HepG2 (cell line): Measurements from ENCODE around the gene AK3. TPM values are rescaled to one million over a fixed set of nuclear protein-coding genes. Genes with fewer than 3 reads are reported as not detected.

Experiments
- CHD2 ChIP-seq: IDR thresholded peaks from 2 replicates; pipeline ENCODE4 v1.6.1; 2011; ENCODE audit warnings: low read depth, low read length, improper control_type of control experiment
- ETV5 ChIP-seq: IDR thresholded peaks from 2 replicates; pipeline ENCODE4 v1.6.1; 2018; ENCODE audit warnings: missing biosample characterization, missing genetic modification reagents, inconsistent platforms, borderline replicate concordance
- HNRNPUL1 ChIP-seq: fragments of 200-400 bp; formaldehyde crosslinking; IDR thresholded peaks from 2 replicates; pipeline ENCODE4 v1.6.1; 2017; ENCODE audit warnings: low read depth, mild to moderate bottlenecking, low read length, moderate library complexity
- JUNB ChIP-seq: sonication (generic); formaldehyde crosslinking; IDR thresholded peaks from 2 replicates; pipeline ENCODE4 v1.8.0; 2022; ENCODE audit warnings: missing genetic modification reagents, mild to moderate bottlenecking, borderline replicate concordance
- JUND ChIP-seq: sonication (generic); formaldehyde crosslinking; IDR thresholded peaks from 2 replicates; pipeline ENCODE4 v1.8.0; 2022; ENCODE audit warnings: mild to moderate bottlenecking, missing genetic modification reagents
- REL ChIP-seq: sonication (generic); formaldehyde crosslinking; conservative IDR thresholded peaks from 2 replicates; pipeline ENCODE4 v1.8.0; 2022; ENCODE audit warnings: mild to moderate bottlenecking, missing genetic modification reagents, moderate library complexity
- TBP ChIP-seq: sonication (generic); formaldehyde crosslinking; IDR thresholded peaks from 2 replicates; pipeline ENCODE4 v1.5.0; 2020; ENCODE audit warnings: missing genetic modification reagents
- ZNF329 ChIP-seq: sonication (generic); formaldehyde crosslinking; IDR thresholded peaks from 2 replicates; pipeline ENCODE4 v1.9.0; 2021; ENCODE audit warnings: low read depth, mild to moderate bottlenecking, missing genetic modification reagents
- ZNF562 ChIP-seq: sonication (generic); formaldehyde crosslinking; IDR thresholded peaks from 2 replicates; pipeline ENCODE4 v1.8.0; 2022; ENCODE audit warnings: missing genetic modification reagents, borderline replicate concordance
- polyA plus RNA-seq, 8 experiments: library from polyadenylated mRNA; depleted of rRNA in 3 of 8; stranded (reverse) in 7 of 8; unstranded in 1 of 8; fragments of >200 nt; fragmentation: Illumina TruSeq in 4 of 8; extraction: Trizol in 4 of 8; gene quantifications; 2 replicates each; pipeline versions ENCODE4 v1.2.1 to v1.2.3, GENCODE V29; 2011 to 2016; ENCODE audit warnings: low read depth in 4 of 8, missing spikeins in 1 of 8, mixed read lengths in 1 of 8; ENCODE audit not compliant: insufficient read depth in 1 of 8
- total RNA-seq, 5 experiments: library from RNA; depleted of rRNA; stranded (reverse); fragments of >200 nt; fragmentation: Illumina TruSeq; extraction: Trizol; gene quantifications; 2 replicates each; pipeline ENCODE4 v1.2.3, GENCODE V29; 2016; ENCODE audit warnings: low read depth in 1 of 5
- TF ChIP-seq, protein P1 (sequence below): fragments of 450-650 bp; IDR thresholded peaks from 2 replicates; pipeline ENCODE4 v1.6.1; 2017; ENCODE audit warnings: mild to moderate bottlenecking
- TF ChIP-seq, protein P2 (sequence below): sonication (generic); formaldehyde crosslinking; IDR thresholded peaks from 2 replicates; pipeline ENCODE4 v1.4.0; 2020; ENCODE audit warnings: missing genetic modification reagents
- TF ChIP-seq, protein P3 (sequence below): sonication (generic); formaldehyde crosslinking; IDR thresholded peaks from 2 replicates; pipeline ENCODE4 v1.4.0; 2020; ENCODE audit warnings: mild to moderate bottlenecking, missing genetic modification reagents
- TF ChIP-seq, protein P4 (sequence below): sonication (generic); formaldehyde crosslinking; conservative IDR thresholded peaks from 2 replicates; pipeline ENCODE4 v1.5.0; 2020; ENCODE audit warnings: missing genetic modification reagents
- TF ChIP-seq, protein P5 (sequence below): IDR thresholded peaks from 2 replicates; pipeline ENCODE4 v1.6.1; 2016; ENCODE audit warnings: mild to moderate bottlenecking
- TF ChIP-seq, protein P6 (sequence below): sonication (generic); formaldehyde crosslinking; IDR thresholded peaks from 2 replicates; pipeline ENCODE4 v1.4.0; 2020; ENCODE audit warnings: missing genetic modification reagents

AK3 gene
- total and polyA plus RNA-seq, 2 of the 13 experiments (the other 11 are each of a cell fraction or from before 2014, with no cell fraction given), result 76.8 to 109 TPM

DNA sequence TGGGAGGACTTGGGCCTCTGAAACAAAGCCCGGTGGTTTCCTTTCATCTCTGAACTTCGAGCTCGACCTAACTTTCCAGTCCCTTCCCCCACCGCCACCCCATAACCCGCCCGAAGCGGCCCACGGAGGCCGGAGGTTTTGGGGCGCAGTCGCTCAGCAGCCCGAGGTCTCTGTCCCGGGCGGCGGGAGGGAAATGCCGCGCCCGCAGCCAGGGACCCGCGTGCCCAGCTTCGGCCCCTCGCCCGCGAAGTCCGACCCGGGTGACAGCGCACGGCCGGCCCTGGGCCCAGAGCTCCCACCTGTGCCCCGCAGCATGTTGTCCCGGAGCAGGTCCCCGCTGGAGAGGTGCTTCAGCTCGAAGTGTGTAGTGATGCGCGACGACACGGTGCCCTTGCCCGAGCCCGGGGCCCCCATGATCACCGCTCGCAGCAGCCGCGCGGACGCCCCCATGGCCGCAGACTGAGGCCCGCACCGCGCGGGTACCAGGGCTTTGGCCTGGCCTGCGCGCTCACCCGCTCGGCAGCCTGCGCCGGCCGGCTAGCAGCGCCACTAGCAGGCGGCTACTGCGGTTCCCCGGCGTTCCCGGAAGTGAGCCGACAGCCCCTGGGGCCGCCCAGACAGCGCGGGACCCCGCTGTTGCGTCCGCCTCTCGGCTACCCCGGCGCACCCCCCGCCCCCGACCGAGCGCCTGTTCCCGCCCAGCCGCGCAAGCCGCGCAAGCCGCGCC, at the start of gene AK3 (continued):
- no peak for TF ChIP-seq HNRNPUL1
- TF ChIP-seq, protein P1, sequence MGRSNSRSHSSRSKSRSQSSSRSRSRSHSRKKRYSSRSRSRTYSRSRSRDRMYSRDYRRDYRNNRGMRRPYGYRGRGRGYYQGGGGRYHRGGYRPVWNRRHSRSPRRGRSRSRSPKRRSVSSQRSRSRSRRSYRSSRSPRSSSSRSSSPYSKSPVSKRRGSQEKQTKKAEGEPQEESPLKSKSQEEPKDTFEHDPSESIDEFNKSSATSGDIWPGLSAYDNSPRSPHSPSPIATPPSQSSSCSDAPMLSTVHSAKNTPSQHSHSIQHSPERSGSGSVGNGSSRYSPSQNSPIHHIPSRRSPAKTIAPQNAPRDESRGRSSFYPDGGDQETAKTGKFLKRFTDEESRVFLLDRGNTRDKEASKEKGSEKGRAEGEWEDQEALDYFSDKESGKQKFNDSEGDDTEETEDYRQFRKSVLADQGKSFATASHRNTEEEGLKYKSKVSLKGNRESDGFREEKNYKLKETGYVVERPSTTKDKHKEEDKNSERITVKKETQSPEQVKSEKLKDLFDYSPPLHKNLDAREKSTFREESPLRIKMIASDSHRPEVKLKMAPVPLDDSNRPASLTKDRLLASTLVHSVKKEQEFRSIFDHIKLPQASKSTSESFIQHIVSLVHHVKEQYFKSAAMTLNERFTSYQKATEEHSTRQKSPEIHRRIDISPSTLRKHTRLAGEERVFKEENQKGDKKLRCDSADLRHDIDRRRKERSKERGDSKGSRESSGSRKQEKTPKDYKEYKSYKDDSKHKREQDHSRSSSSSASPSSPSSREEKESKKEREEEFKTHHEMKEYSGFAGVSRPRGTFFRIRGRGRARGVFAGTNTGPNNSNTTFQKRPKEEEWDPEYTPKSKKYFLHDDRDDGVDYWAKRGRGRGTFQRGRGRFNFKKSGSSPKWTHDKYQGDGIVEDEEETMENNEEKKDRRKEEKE, result no peak
- peak; percentile 75 for TF ChIP-seq REL (CRISPR knock-in tag)
- TF ChIP-seq ETV5 (CRISPR knock-in tag), result peak; percentile 80
- TF ChIP-seq JUNB (CRISPR knock-in tag), result peak; percentile 51; the same call in 1 of the 2 replicates
- no peak for TF ChIP-seq JUND
- TF ChIP-seq ZNF562 (CRISPR knock-in tag), result no peak
- 0 out of 2 replicates have a peak, but pooled peaks have one; percentile 26 for TF ChIP-seq ZNF329 (CRISPR knock-in tag)
- TF ChIP-seq, protein P2, sequence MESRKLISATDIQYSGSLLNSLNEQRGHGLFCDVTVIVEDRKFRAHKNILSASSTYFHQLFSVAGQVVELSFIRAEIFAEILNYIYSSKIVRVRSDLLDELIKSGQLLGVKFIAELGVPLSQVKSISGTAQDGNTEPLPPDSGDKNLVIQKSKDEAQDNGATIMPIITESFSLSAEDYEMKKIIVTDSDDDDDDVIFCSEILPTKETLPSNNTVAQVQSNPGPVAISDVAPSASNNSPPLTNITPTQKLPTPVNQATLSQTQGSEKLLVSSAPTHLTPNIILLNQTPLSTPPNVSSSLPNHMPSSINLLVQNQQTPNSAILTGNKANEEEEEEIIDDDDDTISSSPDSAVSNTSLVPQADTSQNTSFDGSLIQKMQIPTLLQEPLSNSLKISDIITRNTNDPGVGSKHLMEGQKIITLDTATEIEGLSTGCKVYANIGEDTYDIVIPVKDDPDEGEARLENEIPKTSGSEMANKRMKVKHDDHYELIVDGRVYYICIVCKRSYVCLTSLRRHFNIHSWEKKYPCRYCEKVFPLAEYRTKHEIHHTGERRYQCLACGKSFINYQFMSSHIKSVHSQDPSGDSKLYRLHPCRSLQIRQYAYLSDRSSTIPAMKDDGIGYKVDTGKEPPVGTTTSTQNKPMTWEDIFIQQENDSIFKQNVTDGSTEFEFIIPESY (CRISPR knock-in tag), result peak; percentile 6; the same call in 1 of the 2 replicates
- TF ChIP-seq, protein P3, sequence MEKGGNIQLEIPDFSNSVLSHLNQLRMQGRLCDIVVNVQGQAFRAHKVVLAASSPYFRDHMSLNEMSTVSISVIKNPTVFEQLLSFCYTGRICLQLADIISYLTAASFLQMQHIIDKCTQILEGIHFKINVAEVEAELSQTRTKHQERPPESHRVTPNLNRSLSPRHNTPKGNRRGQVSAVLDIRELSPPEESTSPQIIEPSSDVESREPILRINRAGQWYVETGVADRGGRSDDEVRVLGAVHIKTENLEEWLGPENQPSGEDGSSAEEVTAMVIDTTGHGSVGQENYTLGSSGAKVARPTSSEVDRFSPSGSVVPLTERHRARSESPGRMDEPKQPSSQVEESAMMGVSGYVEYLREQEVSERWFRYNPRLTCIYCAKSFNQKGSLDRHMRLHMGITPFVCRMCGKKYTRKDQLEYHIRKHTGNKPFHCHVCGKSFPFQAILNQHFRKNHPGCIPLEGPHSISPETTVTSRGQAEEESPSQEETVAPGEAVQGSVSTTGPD (CRISPR knock-in tag), result no peak
- TF ChIP-seq, protein P4, sequence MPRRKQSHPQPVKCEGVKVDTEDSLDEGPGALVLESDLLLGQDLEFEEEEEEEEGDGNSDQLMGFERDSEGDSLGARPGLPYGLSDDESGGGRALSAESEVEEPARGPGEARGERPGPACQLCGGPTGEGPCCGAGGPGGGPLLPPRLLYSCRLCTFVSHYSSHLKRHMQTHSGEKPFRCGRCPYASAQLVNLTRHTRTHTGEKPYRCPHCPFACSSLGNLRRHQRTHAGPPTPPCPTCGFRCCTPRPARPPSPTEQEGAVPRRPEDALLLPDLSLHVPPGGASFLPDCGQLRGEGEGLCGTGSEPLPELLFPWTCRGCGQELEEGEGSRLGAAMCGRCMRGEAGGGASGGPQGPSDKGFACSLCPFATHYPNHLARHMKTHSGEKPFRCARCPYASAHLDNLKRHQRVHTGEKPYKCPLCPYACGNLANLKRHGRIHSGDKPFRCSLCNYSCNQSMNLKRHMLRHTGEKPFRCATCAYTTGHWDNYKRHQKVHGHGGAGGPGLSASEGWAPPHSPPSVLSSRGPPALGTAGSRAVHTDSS (CRISPR knock-in tag), result no peak
- peak; percentile 68 for TF ChIP-seq TBP (CRISPR knock-in tag)
- TF ChIP-seq CHD2, result peak; percentile 66; the same call in 1 of the 2 replicates
- TF ChIP-seq, protein P5, sequence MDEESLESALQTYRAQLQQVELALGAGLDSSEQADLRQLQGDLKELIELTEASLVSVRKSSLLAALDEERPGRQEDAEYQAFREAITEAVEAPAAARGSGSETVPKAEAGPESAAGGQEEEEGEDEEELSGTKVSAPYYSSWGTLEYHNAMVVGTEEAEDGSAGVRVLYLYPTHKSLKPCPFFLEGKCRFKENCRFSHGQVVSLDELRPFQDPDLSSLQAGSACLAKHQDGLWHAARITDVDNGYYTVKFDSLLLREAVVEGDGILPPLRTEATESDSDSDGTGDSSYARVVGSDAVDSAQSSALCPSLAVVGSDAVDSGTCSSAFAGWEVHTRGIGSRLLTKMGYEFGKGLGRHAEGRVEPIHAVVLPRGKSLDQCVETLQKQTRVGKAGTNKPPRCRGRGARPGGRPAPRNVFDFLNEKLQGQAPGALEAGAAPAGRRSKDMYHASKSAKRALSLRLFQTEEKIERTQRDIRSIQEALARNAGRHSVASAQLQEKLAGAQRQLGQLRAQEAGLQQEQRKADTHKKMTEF (CRISPR knock-in tag), result peak; percentile 96
- TF ChIP-seq, protein P6, sequence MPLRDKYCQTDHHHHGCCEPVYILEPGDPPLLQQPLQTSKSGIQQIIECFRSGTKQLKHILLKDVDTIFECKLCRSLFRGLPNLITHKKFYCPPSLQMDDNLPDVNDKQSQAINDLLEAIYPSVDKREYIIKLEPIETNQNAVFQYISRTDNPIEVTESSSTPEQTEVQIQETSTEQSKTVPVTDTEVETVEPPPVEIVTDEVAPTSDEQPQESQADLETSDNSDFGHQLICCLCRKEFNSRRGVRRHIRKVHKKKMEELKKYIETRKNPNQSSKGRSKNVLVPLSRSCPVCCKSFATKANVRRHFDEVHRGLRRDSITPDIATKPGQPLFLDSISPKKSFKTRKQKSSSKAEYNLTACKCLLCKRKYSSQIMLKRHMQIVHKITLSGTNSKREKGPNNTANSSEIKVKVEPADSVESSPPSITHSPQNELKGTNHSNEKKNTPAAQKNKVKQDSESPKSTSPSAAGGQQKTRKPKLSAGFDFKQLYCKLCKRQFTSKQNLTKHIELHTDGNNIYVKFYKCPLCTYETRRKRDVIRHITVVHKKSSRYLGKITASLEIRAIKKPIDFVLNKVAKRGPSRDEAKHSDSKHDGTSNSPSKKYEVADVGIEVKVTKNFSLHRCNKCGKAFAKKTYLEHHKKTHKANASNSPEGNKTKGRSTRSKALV (CRISPR knock-in tag), result peak; percentile 90
